Measurements from ENCODE around the gene USP43.
"Not testable (repeated sequence)": the region's sequence is repeated elsewhere in the genome, so short reads cannot be mapped to it uniquely, and the experiment has no call there.

USP43 gene

GRCh38 chr17:9658593-9659211, 13.4 kb downstream of the USP43 start:
- H3K27ac ChIP-seq (ENCODE audit: extremely low read depth, low read depth, low read length), result no peak overlapping the region
- H3K9me3 ChIP-seq (ENCODE audit: control insufficient read depth, insufficient read depth, low read depth, low read length), result no peaks in the 10 kb centered on the region
- H3K36me3 ChIP-seq (ENCODE audit: control insufficient read depth in 2 of 2, insufficient read depth in 1 of 2, low read length in 2 of 2), result peaks cover 5 to 14% of the 10 kb centered on the region in 2 experiments; a peak in 2 of 3 replicates
- H3K4me1 ChIP-seq (ENCODE audit: control insufficient read depth, insufficient read depth, low read length), result no peaks in the 10 kb centered on the region
- H3K4me3 ChIP-seq (ENCODE audit: low read depth, low read length), result no peak overlapping the region
- ChIA-PET POLR2A (no interaction called here), CTCF (interaction anchor here (0.6 to 1.1 kb wide), 2 partner anchors 15 to 81 kb away, joined by 4 read pairs; no protein-coding TSS in a partner anchor)
- no peak for TF ChIP-seq ZNF529 (tag by site-specific recombination; IDR thresholded peaks at IDR 0.05; ENCODE audit: insufficient replicate concordance)
- TF ChIP-seq ZNF2 (tag by site-specific recombination; IDR thresholded peaks at IDR 0.05), result no peak
- no peak for TF ChIP-seq ZNF513 (tag by site-specific recombination; IDR thresholded peaks at IDR 0.05)
- TF ChIP-seq ZNF214 (tag by site-specific recombination; IDR thresholded peaks at IDR 0.05; ENCODE audit: borderline replicate concordance), result no peak
- no peak for TF ChIP-seq ZNF692 (tag by site-specific recombination; IDR thresholded peaks at IDR 0.05)
- no peak for TF ChIP-seq SCRT2 (tag by site-specific recombination; IDR thresholded peaks at IDR 0.05)
- TF ChIP-seq ZNF791 (tag by site-specific recombination; IDR thresholded peaks at IDR 0.05), result no peak
- no peak for TF ChIP-seq ZNF114 (tag by site-specific recombination; IDR thresholded peaks at IDR 0.05)
- no peak for TF ChIP-seq IKZF3 (tag by site-specific recombination; IDR thresholded peaks at IDR 0.05)
- TF ChIP-seq REPIN1 (tag by site-specific recombination; IDR thresholded peaks at IDR 0.05; ENCODE audit: low read depth), result no peak
- no peak for TF ChIP-seq ZNF777 (tag by site-specific recombination; IDR thresholded peaks at IDR 0.05; ENCODE audit: borderline replicate concordance)
- TF ChIP-seq, protein P1, sequence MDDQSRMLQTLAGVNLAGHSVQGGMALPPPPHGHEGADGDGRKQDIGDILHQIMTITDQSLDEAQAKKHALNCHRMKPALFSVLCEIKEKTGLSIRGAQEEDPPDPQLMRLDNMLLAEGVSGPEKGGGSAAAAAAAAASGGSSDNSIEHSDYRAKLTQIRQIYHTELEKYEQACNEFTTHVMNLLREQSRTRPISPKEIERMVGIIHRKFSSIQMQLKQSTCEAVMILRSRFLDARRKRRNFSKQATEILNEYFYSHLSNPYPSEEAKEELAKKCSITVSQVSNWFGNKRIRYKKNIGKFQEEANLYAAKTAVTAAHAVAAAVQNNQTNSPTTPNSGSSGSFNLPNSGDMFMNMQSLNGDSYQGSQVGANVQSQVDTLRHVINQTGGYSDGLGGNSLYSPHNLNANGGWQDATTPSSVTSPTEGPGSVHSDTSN (CRISPR knock-in tag; IDR thresholded peaks at IDR 0.05), result no peak
- TF ChIP-seq ZNF426 (tag by site-specific recombination; IDR thresholded peaks at IDR 0.05), result no peak
- no peak for TF ChIP-seq ZNF248 (tag by site-specific recombination; IDR thresholded peaks at IDR 0.05)
- TF ChIP-seq ZNF768 (tag by site-specific recombination; IDR thresholded peaks at IDR 0.05), result no peak
- no peak for TF ChIP-seq EGR2 (tag by site-specific recombination; IDR thresholded peaks at IDR 0.05; ENCODE audit: low read depth)
- no peak for TF ChIP-seq ZNF311 (tag by site-specific recombination; IDR thresholded peaks at IDR 0.05; ENCODE audit: borderline replicate concordance)
- TF ChIP-seq ZNF423 (tag by site-specific recombination; IDR thresholded peaks at IDR 0.05), result no peak

GRCh38 chr17:9661027-9661426, 15.7 kb downstream of the USP43 start:
- Histone ChIP-seq H3K36me3 (ENCODE audit: control insufficient read depth in 2 of 2, insufficient read depth in 1 of 2, low read length in 2 of 2) (peaks cover 5 to 14% of the 10 kb centered on the region in 2 experiments; a peak in 2 of 3 replicates), H3K4me3 (ENCODE audit: low read depth, low read length) (no peak overlapping the region), H3K27ac (ENCODE audit: extremely low read depth, low read depth, low read length) (no peak overlapping the region), H3K4me1 (ENCODE audit: control insufficient read depth, insufficient read depth, low read length) (no peaks in the 10 kb centered on the region), H3K9me3 (ENCODE audit: control insufficient read depth, insufficient read depth, low read depth, low read length) (no peaks in the 10 kb centered on the region)
- CTCF ChIA-PET, result interaction anchor here (0.6 to 1.2 kb wide), 2 partner anchors 67 to 107 kb away, joined by 3 to 5 read pairs; no protein-coding TSS in a partner anchor
- POLR2A ChIA-PET, result no interaction called here
- TF ChIP-seq ZNF426 (tag by site-specific recombination; IDR thresholded peaks at IDR 0.05) (no peak), RBAK (tag by site-specific recombination; IDR thresholded peaks at IDR 0.05) (no peak), ZNF76 (tag by site-specific recombination; IDR thresholded peaks at IDR 0.05; ENCODE audit: borderline replicate concordance, low read depth) (no peak), ZNF416 (tag by site-specific recombination; IDR thresholded peaks at IDR 0.05) (no peak), YY1 (tag by site-specific recombination; IDR thresholded peaks at IDR 0.05) (no peak)

GRCh38 chr17:9663511-9663910, 18.2 kb downstream of the USP43 start:
- H3K4me1 ChIP-seq (ENCODE audit: control insufficient read depth, insufficient read depth, low read length); CTCF ChIA-PET; H3K27ac ChIP-seq (ENCODE audit: extremely low read depth, low read depth, low read length); H3K36me3 ChIP-seq (ENCODE audit: control insufficient read depth in 2 of 2, insufficient read depth in 1 of 2, low read length in 2 of 2); H3K4me3 ChIP-seq (ENCODE audit: low read depth, low read length); POLR2A ChIA-PET; H3K9me3 ChIP-seq (ENCODE audit: control insufficient read depth, insufficient read depth, low read depth, low read length): not testable (repeated sequence)

Measured in HEK293 (cell line).